RPMI8226 (cell line): ENCODE measurements around the gene SLAMF9.

Source experiments
- DNase-seq: peaks from one replicate; pipeline ENCODE4 v3.0.0-alpha.2; 2015

The SLAMF9 gene

DNA sequence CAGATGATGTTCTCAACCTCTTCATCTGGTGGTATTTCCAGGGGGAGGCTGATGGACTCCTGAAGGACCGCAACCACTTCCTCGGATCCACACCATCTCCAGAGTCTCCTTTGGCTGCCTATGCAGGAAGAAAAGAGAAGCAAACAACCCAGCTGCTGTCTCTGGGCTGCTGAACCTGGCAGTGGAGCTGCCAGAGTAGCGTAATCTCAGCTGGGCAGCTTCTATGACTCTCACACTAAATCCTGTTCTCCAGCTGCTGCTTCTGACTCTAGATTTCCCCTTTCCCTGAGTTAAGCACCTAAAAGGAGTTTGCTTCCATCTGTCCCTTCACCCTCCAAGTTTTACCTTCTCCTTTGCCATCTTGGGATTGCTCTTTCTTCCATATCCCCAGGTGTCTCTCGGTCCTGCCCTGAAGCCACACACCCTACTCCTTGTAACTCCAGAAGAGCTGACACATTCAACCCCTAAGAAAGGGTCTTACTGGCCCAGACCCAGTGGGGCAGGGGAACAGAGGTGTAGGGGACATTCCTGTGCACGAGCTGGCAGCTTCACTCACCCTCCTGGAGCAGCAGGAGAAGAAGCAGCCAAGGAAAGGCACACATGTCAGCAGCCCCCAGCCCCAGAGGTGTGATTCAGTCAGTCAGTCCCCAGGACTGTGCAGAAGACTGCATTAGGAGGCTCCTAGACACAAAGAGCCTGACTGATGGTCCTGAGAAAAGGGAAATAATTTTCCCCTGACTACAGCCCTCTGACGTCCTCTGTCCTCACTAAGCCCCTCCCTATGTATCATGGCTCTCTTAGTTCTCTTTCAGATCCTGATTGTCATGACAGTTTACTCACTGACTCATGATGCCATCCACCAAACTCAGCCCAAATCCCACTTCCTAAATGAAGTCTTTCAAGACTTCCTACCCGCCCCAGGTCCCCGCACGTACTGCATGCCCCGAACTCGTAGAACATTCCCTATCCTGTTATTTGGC is at the start of gene SLAMF9:
TSS of gene SLAMF9 (minus strand) at position 702 of the 980 bp plus-strand sequence. CDS start at position 602, 100 bp downstream.
- DNase-seq, result no peak

DNA sequence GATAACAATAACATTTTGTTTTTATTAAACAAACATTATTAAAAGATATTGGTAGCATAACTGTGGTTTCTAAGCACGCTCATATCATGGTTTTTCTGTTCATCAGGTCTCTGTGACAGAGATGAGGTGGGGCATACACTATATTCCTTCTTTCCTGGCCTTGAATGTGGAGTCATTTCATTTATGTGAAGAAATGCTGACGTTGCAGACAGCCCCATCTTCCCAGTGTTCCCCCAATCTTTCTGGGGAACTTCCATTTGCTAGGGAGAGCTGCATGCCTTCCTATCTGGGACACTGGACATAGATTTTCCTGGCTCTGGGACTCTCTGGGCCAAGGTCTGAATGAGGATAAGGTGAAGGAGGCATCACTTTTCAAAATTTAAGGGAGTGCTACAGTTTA is 47.4 kb upstream of the SLAMF9 start:
- no peak for DNase-seq

DNA sequence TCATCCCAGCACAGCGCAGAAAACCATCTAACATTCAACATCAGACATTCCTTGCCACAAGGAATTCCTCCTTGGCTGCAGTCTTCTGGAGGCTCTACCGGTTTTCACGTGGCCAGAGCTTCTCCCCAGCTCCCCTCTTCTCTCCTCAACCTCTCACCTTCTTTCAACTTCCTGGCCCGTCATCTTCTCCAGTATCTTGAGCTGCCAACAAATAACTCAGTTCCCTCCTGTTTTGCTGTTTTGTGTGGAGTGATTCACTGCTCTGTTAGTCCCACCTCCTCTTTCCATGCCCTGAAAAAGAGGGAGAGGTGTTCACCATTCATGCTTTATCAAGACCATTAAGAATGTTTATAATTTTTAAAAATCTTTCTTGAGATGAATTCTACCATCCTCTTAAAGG is 45.2 kb upstream of the SLAMF9 start:
- no peak for DNase-seq

DNA sequence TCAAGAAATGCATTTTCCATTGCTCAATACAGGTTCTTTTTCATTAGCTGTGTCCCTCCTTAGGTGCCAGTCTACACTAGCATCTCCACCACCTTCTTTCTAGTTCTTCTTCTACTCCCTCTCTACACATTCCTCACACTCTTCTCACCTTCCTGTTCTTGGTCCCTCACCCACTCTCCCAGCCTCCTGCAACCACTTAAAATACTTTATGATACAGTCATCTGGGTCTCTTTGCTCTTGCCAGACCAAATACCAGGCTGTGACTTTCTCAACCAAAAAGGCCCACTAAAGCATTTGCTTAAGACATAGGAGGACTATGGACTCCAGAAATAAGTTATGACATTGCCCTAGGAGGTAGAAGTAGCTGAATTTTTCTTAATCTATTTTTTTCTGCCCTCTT is 42.6 kb upstream of the SLAMF9 start:
- no peak for DNase-seq

- DNase-seq, result no peak
Measured at GRCh38 chr1:159994896-159995295, 40.9 kb upstream of the SLAMF9 start.

GRCh38 chr1:159993911-159994310 is 39.9 kb upstream of the SLAMF9 start:
- no peak for DNase-seq

DNA sequence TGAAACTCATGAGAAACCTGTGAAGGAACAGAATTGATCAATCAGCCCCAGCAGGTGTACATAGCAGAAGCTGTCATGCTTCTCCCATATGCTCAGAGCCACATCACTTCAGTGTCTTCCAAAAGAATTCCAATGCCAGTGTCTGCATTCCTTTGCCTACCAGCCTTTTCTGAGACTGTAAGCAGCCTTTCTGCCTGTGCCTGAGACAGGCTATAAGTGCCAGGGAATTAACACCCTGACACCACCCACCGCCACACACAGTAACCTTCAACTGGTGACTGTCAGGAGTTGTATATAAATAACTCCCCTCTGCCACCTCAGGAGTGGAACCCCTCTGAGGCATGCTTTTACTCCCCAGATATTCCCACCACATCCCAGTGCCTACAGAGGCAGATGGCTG is 38.1 kb upstream of the SLAMF9 start:
- DNase-seq, result no peak

DNA sequence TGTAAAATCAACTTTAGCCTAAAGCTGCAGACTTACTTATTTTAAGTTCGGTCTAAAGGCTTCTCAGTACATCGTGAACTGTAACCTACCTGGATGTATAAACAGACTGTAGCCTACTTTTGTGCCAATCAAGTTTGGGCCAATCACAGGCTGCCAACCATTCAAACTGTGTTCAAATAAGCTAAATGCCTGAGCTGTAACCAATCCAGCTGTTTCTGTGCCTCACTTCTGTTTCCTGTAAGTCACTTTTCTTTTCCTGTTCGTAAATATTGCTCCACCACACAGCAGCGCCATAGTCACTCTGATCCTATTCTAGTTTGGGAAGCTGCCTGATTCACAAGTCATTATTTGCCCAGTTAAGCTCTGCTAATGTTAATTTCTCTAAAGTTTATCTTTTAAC is 37.5 kb upstream of the SLAMF9 start:
- DNase-seq, result peak; percentile 23

DNA sequence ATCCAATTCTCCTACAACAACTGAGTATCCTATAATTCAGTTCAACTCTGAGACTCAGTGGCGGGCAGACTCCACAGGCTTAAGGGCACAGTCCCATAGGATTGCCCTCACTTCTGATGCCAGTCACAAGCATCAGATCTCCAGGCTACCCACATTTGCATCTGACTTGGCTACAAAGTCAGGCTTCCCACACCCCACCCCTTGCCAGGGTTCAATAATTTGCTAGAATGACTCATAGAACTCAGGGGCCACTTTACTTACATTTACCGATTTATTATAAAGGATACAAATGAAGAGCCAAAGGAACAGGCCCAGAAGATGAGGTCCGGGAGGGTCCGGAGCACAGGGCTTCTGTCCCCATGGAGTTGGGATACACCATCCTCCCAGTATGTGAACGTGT is 36.0 kb upstream of the SLAMF9 start:
- no peak for DNase-seq

- no peak for DNase-seq
Measured at GRCh38 chr1:159989581-159989980, 35.5 kb upstream of the SLAMF9 start.

DNA sequence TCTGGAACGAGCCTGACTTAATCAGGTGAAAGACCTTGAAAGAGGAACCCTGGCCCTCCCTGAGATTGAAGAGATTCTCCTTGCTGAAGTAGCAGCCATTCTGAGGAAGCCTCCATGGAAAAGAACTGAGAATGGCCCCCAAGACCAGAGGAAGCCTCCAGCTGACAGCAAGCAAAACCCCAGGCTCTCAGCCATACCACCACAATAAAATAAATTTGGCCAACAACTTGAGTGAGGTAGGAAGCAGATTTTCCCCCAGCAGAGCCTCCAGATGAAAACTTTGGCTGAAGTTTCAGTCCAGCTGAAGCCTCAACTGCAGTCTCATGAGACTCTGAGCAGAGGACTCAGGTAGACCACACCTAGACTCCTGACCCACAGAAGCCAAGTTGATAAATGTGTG is 34.0 kb upstream of the SLAMF9 start:
- DNase-seq, result no peak

DNA sequence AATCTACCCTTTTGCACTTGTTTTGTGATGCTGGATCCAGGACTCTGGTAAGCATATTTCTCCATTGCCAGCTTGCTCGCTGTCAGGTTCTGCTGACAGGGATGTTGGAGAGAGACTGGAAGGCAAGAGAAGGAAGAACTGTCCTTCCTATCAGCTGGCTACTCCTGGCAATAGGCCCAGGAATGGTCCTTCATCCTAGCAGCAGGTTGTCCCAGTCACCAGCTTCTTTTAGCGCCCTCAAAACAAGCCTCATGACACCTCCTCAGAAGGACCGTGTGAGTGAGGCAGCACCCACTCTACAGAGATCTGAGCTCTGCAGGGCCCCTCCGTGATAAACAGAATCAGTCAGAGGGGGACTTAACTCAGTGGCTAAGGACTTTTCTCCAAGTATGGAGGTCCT is 33.1 kb upstream of the SLAMF9 start:
- DNase-seq, result no peak

GRCh38 chr1:159986531-159986930 is 32.5 kb upstream of the SLAMF9 start:
- no peak for DNase-seq

DNA sequence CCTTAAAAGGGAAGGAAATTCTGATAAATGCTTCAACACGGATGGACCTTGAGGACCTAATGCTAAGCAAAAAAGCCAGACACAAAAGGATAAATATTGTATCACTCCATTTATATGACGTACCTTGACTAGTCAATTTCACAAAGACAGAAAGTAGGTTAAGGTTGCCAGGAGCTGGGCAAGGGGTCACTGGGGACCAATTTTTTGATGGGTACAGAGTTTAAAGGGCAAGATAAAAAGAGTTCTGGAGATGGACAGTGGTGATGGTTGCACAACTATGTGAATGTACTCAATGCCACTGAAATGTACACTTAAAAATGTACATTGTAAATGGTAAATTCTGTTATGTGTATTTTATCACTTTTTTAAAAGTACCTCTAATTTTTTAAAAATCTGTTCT is 32.1 kb upstream of the SLAMF9 start:
- DNase-seq, result no peak

DNA sequence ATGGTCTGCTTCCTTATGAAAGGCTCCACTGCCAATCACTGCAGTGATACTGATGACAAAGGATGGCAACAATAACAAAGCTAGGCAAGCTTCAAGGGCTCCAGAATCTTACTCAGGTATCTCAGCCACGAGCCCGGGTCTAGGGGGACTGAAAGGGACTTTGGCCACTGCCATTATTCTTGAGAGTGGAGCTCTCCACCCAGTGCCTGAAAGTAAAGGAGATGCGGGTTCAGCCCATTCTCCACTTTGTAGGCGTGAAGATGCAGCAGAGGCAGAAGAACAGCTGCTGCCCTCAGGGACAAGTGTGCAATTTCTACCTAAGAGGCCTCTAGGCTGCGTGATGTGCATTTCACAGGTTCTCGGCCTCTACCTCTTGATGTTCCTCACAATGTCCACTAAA is 31.4 kb upstream of the SLAMF9 start:
- no peak for DNase-seq

DNA sequence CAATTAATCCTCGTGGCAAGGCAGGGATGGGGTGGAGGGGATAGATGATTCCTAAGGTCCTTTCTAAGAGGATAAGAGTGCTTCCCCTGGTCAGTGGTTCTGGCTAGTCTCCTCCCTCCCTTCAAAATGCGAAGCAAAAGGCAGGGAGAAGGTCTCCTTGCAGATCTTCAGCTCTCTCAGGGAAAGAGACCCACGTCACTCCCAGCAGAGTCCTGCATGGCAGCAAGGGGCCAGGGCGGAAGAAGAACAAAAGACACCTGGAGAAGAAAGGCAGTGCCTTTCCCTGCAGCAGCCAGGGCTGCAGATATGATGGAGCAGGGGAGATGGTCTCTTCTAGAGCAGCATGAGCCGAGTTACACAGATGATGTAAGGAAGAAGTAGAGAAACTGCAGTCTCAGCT is 29.6 kb upstream of the SLAMF9 start:
- DNase-seq, result no peak

DNA sequence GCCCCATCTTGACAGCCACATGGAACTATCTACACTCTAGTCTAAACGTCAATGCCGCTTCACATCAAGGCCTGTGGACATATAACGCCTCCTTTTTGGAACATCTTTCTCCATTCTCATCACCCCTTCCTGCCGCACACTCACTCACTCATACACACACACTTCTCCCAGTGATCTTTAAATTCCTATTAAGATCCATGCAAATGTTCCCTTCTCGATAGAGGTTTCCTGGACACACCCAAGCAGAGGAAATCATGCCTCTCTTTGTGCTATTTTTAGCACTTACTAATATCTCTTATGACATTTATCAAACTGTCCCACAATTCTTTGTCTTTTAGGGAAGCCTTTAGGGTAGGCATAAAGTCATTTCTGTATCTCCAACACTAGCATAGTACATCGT is 28.2 kb upstream of the SLAMF9 start:
- no peak for DNase-seq

DNA sequence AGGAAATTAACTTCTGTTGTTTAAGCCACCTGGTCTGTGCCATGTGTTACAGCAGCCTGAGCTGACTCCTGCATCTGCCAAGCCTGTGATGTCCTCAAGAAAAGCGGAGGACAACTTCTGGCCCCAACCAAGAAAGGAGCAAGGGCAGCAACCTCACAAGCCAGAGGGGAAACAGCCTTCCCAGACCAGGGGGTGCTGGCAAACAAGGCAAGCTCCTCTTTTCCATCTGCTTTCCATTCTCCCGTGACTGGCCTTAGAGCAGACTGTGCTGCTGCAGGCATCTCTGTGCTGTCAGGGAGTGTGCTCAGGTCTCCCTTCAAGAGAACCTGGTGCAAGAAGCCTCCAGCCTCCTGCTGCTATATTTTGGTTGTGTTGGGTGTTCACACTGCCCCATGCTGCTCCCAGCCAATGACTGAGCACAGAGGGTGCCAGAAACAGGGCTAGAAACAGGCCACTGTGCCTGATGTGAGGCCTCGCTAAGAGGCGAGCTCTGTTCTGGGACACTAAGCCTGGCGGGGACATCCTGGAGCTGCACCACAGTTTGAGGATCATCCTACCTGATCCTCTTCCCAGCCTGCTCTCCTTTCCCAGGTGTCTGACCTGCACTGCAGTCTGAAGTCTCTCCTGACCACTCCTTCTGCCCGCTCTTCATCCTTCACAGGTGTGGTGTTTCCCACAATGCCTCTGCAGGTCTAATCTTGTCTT is 27.5 kb upstream of the SLAMF9 start:
- DNase-seq, result no peak

DNA sequence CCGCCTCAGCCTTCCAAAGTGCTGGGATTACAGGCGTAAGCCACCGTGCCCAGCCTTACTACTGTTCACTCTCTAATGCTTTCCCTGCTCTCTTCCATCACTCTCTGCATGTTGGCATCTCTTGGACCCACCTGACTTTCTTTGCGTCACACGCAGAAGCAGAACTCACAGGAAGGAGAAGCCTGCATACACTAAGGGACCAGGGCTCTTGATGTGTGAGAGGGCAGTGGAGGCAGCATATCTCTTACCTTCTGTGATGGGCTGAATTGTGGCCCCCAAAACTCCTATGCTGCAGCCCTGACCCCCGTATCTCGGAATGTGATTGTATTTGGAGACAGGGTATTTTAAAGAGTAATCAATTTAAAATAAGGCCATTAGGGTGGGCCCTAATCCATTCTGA is 26.7 kb upstream of the SLAMF9 start:
- DNase-seq, result no peak

DNA sequence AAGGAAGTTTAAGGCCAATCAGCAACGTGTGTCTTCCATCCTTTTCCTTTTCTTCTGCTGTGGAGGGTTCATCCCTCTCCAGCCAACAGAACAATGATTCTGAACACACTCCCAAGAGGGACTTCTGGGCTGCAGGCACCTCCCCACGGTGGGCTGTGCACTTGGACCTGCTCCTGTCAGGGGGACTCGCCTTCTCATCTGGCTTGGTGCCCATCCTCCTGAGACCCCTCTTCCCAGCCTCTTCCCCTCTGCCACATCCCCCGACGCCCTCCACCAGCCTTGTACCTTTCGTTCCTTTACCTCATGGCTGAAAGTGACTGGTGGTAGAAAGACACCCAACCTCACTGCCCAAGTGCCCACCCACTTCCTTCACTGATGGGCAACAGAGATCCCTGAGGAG is 26.0 kb upstream of the SLAMF9 start:
- no peak for DNase-seq

- no peak for DNase-seq
Measured at GRCh38 chr1:159979257-159979656, 25.2 kb upstream of the SLAMF9 start.

GRCh38 chr1:159978107-159978398 is 24.0 kb upstream of the SLAMF9 start:
- DNase-seq, result no peak

- DNase-seq, result no peak
Measured at GRCh38 chr1:159977364-159978106, 23.5 kb upstream of the SLAMF9 start.
